B cell (primary cell): ENCODE results near the gene CACTIN. TPM values are rescaled to one million over a fixed set of nuclear protein-coding genes. Genes with fewer than 3 reads are reported as not detected.

Source experiments
- ATAC-seq: fragments of 200-7000 bp; cut with Tn5 transposase; one replicate; pipeline ENCODE4 v1.10.0; 2021; ENCODE audit warnings: low read depth, mild to moderate bottlenecking, moderate number of reproducible peaks, moderate library complexity
- CTCF ChIA-PET: fragments of 350-600 bp; sonication (Branson Sonifier 250); formaldehyde crosslinking; loops from one replicate; lab custom pipeline; 2021; ENCODE audit warnings: antibody characterized with exemption, inconsistent platforms; lab: Charles Lee
- POLR2A ChIA-PET: fragments of 350-600 bp; sonication (Branson Sonifier 250); formaldehyde crosslinking; loops from one replicate; lab custom pipeline; 2021; ENCODE audit warnings: antibody characterized with exemption; lab: Charles Lee
- DNase-seq: peaks from one replicate; pipeline ENCODE4 v3.0.0; 2013
- H2AFZ ChIP-seq: 2 replicates; pipeline ENCODE4 v1.6.1; 2012; ENCODE audit warnings: mild to moderate bottlenecking, low read depth, low read length; ENCODE audit not compliant: insufficient read depth, poor library complexity, severe bottlenecking
- H3K27ac ChIP-seq, 2 donors: 1 replicate in 1 of 2; 2 replicates in 1 of 2; pipeline ENCODE4 v1.5.1; 2012 to 2013; ENCODE audit warnings: low read length in 2 of 2, mild to moderate bottlenecking in 2 of 2, moderate library complexity in 1 of 2
- H3K27me3 ChIP-seq, 4 experiments: fragments of 200-600 bp in 1 of 4; sonication (generic) in 1 of 4; replicated peaks in 1 of 4; 1 replicate in 2 of 4; 2 replicates in 2 of 4; pipeline versions ENCODE4 v1.6.1 to v1.7.0; 2013 to 2016; ENCODE audit warnings: low read length in 3 of 4, mild to moderate bottlenecking in 2 of 4, mixed read lengths in 1 of 4, moderate library complexity in 1 of 4; ENCODE audit not compliant: insufficient read depth in 4 of 4, control insufficient read depth in 3 of 4; ENCODE audit errors: control extremely low read depth in 1 of 4
- H3K36me3 ChIP-seq, 2 experiments: replicated peaks in 1 of 2; 1 replicate in 1 of 2; 2 replicates in 1 of 2; pipeline versions ENCODE4 v1.6.1 to v1.7.1; 2013; ENCODE audit warnings: low read length in 1 of 2; ENCODE audit not compliant: insufficient read depth in 2 of 2, control insufficient read depth in 1 of 2; ENCODE audit errors: control extremely low read depth in 1 of 2, extremely low read depth in 1 of 2
- H3K4me1 ChIP-seq, 2 donors: fragments of 200-600 bp in 1 of 2; sonication (generic) in 1 of 2; 1 replicate in 1 of 2; 2 replicates in 1 of 2; pipeline versions ENCODE4 v1.5.1 to v1.6.1; 2013 to 2017; ENCODE audit warnings: low read length in 2 of 2; ENCODE audit not compliant: control insufficient read depth in 2 of 2, insufficient read depth in 2 of 2
- H3K4me2 ChIP-seq: replicated peaks from 2 replicates; pipeline ENCODE3; 2012; ENCODE audit warnings: mild to moderate bottlenecking, low read depth, low read length; ENCODE audit not compliant: poor library complexity, severe bottlenecking
- H3K4me3 ChIP-seq, 5 experiments: fragments of 200-600 bp in 1 of 5; sonication (generic) in 1 of 5; 1 replicate in 3 of 5; 2 replicates in 2 of 5; pipeline versions ENCODE4 v1.5.1 to v1.7.0; 2011 to 2016; ENCODE audit warnings: low read length in 4 of 5, mild to moderate bottlenecking in 4 of 5, low read depth in 2 of 5, control low read depth in 1 of 5, moderate library complexity in 1 of 5; ENCODE audit not compliant: insufficient read depth in 1 of 5; ENCODE audit errors: control extremely low read depth in 1 of 5, extremely low read depth in 1 of 5
- H3K79me2 ChIP-seq: fragments of 200-600 bp; sonication (generic); one replicate; pipeline ENCODE4 v1.6.0; 2016; ENCODE audit warnings: low read length; ENCODE audit not compliant: control insufficient read depth, insufficient read depth
- H3K9ac ChIP-seq: fragments of 200-600 bp; sonication (generic); 2 replicates; pipeline ENCODE4 v1.6.1; 2017; ENCODE audit warnings: mild to moderate bottlenecking, low read length, moderate library complexity
- H3K9me3 ChIP-seq, 3 donors: one replicate each; pipeline versions ENCODE4 v1.6.1 to v1.7.1; 2013; ENCODE audit warnings: low read length in 2 of 3; ENCODE audit not compliant: control insufficient read depth in 2 of 3, insufficient read depth in 1 of 3; ENCODE audit errors: control extremely low read depth in 1 of 3
- H4K20me1 ChIP-seq: 2 replicates; pipeline ENCODE4 v1.6.0; 2012; ENCODE audit warnings: mild to moderate bottlenecking, low read length; ENCODE audit not compliant: insufficient read depth, control insufficient read depth, poor library complexity, severe bottlenecking
- H3K27ac Mint-ChIP-seq: one replicate; pipeline ENCODE4 v1.8.0; 2021; ENCODE audit warnings: mixed read lengths
- H3K27me3 Mint-ChIP-seq: one replicate; pipeline ENCODE4 v1.8.0; 2021; ENCODE audit warnings: mixed read lengths
- H3K4me1 Mint-ChIP-seq: one replicate; pipeline ENCODE4 v1.8.0; 2021; ENCODE audit warnings: mixed read lengths
- H3K4me3 Mint-ChIP-seq: one replicate; pipeline ENCODE4 v1.8.0; 2021; ENCODE audit warnings: mixed read lengths
- H3K9me3 Mint-ChIP-seq: one replicate; pipeline ENCODE4 v1.8.0; 2022; ENCODE audit warnings: mixed read lengths; ENCODE audit not compliant: insufficient read depth
- EZH2 ChIP-seq: IDR thresholded peaks from 2 replicates; pipeline ENCODE4 v1.6.1; 2012; ENCODE audit warnings: borderline replicate concordance, low read depth, mild to moderate bottlenecking, moderate library complexity, low read length; ENCODE audit not compliant: insufficient read depth, poor library complexity, severe bottlenecking
- WGBS: methylation state at CpG from one replicate; pipeline ENCODE4 v1.1.5; 2013; ENCODE audit warnings: missing lambda C conversion rate; ENCODE audit not compliant: insufficient coverage; 5-methylcytosine and 5-hydroxymethylcytosine counted together
- intact Hi-C: fragments of 100-400 bp; cut with micrococcal nuclease; formaldehyde crosslinking; loops from one replicate; pipeline ENCODE4 v1.10.0; 2022
- polyA plus RNA-seq: library from polyadenylated mRNA; depleted of rRNA; stranded (reverse); fragments of >200 nt; gene quantifications from 2 replicates; pipeline ENCODE4 v1.2.3, GENCODE V29; 2012
- total RNA-seq, 2 donors: library from RNA; stranded (reverse); fragments of 120-200 nt in 1 of 2; gene quantifications; 1 replicate in 1 of 2; 2 replicates in 1 of 2; pipeline versions ENCODE4 v1.2.3 to v1.2.4, GENCODE V29; 2013 to 2022
- TF ChIP-seq, protein P1 (sequence below): fragments of 200-600 bp; IDR thresholded peaks from one replicate; pipeline ENCODE4 v1.8.0; 2022; ENCODE audit warnings: antibody characterized with exemption, mild to moderate bottlenecking

CACTIN gene
- total and polyA plus RNA-seq, 2 donors (not counting 1 experiment from before 2014, with no cell fraction given): 40.6 to 41.8 TPM

- Histone ChIP-seq H3K27me3 (no peaks in the 10 kb centered on the region), H3K79me2 (peaks cover 22% of the 10 kb centered on the region), H3K4me2 (no peak overlapping the region), H4K20me1 (no peaks in the 10 kb centered on the region), H3K4me3 (no peak overlapping the region), H3K9ac (no peak overlapping the region), H3K27ac (no peak overlapping the region), H2AFZ (no peak overlapping the region), H3K9me3 (peaks cover 0 to 20% (median 3%) of the 10 kb centered on the region in 3 donors), H3K4me1 (peaks cover 12 to 23% of the 10 kb centered on the region in 2 donors), H3K36me3 (peaks cover 0 to 17% of the 10 kb centered on the region in 2 experiments)
- no peaks in the 10 kb centered on the region for H3K27me3 Mint-ChIP-seq
- DNase-seq: no peak
- POLR2A ChIA-PET: interaction anchor here (0.6 kb wide), 1 partner anchor 67 kb away, joined by 3 read pairs; no protein-coding TSS in a partner anchor
- H3K9me3 Mint-ChIP-seq: no peaks in the 10 kb centered on the region
- no peak for ATAC-seq
- H3K4me3 Mint-ChIP-seq: no peak overlapping the region
- no peak for TF ChIP-seq EZH2
- TF ChIP-seq, protein P1, sequence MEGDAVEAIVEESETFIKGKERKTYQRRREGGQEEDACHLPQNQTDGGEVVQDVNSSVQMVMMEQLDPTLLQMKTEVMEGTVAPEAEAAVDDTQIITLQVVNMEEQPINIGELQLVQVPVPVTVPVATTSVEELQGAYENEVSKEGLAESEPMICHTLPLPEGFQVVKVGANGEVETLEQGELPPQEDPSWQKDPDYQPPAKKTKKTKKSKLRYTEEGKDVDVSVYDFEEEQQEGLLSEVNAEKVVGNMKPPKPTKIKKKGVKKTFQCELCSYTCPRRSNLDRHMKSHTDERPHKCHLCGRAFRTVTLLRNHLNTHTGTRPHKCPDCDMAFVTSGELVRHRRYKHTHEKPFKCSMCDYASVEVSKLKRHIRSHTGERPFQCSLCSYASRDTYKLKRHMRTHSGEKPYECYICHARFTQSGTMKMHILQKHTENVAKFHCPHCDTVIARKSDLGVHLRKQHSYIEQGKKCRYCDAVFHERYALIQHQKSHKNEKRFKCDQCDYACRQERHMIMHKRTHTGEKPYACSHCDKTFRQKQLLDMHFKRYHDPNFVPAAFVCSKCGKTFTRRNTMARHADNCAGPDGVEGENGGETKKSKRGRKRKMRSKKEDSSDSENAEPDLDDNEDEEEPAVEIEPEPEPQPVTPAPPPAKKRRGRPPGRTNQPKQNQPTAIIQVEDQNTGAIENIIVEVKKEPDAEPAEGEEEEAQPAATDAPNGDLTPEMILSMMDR: no peak
- 93% methylated on average over 21 of the region's 23 CpGs for WGBS
- H3K27ac Mint-ChIP-seq: no peak overlapping the region
- H3K4me1 Mint-ChIP-seq: peaks cover 22% of the 10 kb centered on the region
- intact Hi-C loops: no loop called here
- CTCF ChIA-PET: interaction anchor here (1.2 kb wide), 1 partner anchor 39 kb away, joined by 5 read pairs; the partner anchor contains the start of gene PIP5K1C
These were observed 34.1 kb upstream of the CACTIN start for GRCh38 chr19:3660493-3661219.

GRCh38 chr19:3659746-3660112 lies 33.1 kb upstream of the CACTIN start:
- H3K36me3 ChIP-seq: peaks cover 0 to 17% of the 10 kb centered on the region in 2 experiments
- no peak overlapping the region for H3K27ac ChIP-seq
- H3K4me3 ChIP-seq: no peak overlapping the region
- no peak overlapping the region for H3K4me2 ChIP-seq
- ChIA-PET POLR2A (no interaction called here), CTCF (no interaction called here)
- H2AFZ ChIP-seq: no peak overlapping the region
- no peaks in the 10 kb centered on the region for H3K27me3 ChIP-seq
- 96% methylated on average over 22 of the region's 22 CpGs for WGBS
- Mint-ChIP-seq H3K27me3 (no peaks in the 10 kb centered on the region), H3K4me3 (no peak overlapping the region), H3K9me3 (no peaks in the 10 kb centered on the region), H3K4me1 (peaks cover 15% of the 10 kb centered on the region), H3K27ac (no peak overlapping the region)
- no peak overlapping the region for H3K9ac ChIP-seq
- ATAC-seq (no peak), DNase-seq (no peak)
- H3K9me3 ChIP-seq: peaks cover 0 to 20% (median 3%) of the 10 kb centered on the region in 3 donors
- TF ChIP-seq, protein P1: no peak
- TF ChIP-seq EZH2: no peak
- intact Hi-C loops: no loop called here
- no peaks in the 10 kb centered on the region for H4K20me1 ChIP-seq
- H3K4me1 ChIP-seq: peaks cover 3 to 17% of the 10 kb centered on the region in 2 donors
- H3K79me2 ChIP-seq: peaks cover 15% of the 10 kb centered on the region
